Mesenchymal stem cell (in vitro differentiated cells and primary cell): ENCODE data around the gene INPP5A.

Experiments used
- DNase-seq: peaks from one replicate; pipeline ENCODE4 v3.0.0-alpha.2; 2013
- H2AFZ ChIP-seq: one replicate; pipeline ENCODE4 v1.6.1; 2013; ENCODE audit warnings: low read depth, mild to moderate bottlenecking, control low read depth, inconsistent platforms, low read length, moderate library complexity
- H2AK5ac ChIP-seq: 2 replicates; pipeline ENCODE4 v1.6.1; 2013; ENCODE audit warnings: low read length, moderate library complexity, mild to moderate bottlenecking, inconsistent platforms; ENCODE audit not compliant: severe bottlenecking
- H2BK120ac ChIP-seq: one replicate; pipeline ENCODE4 v1.6.1; 2013; ENCODE audit warnings: low read depth, mild to moderate bottlenecking, inconsistent platforms, low read length, moderate library complexity
- H2BK12ac ChIP-seq, 2 experiments: one replicate each; pipeline ENCODE4 v1.6.1; 2013; ENCODE audit warnings: inconsistent platforms in 2 of 2, low read length in 2 of 2, mild to moderate bottlenecking in 2 of 2, moderate library complexity in 2 of 2, control low read depth in 1 of 2
- H2BK15ac ChIP-seq: one replicate; pipeline ENCODE4 v1.6.1; 2013; ENCODE audit warnings: mild to moderate bottlenecking, low read depth, inconsistent platforms; ENCODE audit not compliant: poor library complexity, severe bottlenecking
- H2BK5ac ChIP-seq: 2 replicates; pipeline ENCODE4 v1.6.1; 2013; ENCODE audit warnings: low read depth, mild to moderate bottlenecking, low read length, control low read depth, inconsistent platforms; ENCODE audit not compliant: poor library complexity, severe bottlenecking
- H3K14ac ChIP-seq, 2 experiments: one replicate each; pipeline ENCODE4 v1.6.1; 2013; ENCODE audit warnings: inconsistent platforms in 2 of 2, low read length in 2 of 2, control low read depth in 1 of 2, mild to moderate bottlenecking in 1 of 2, moderate library complexity in 1 of 2
- H3K18ac ChIP-seq, 2 experiments: one replicate each; pipeline ENCODE4 v1.6.1; 2013; ENCODE audit warnings: inconsistent platforms in 2 of 2, low read length in 2 of 2, control low read depth in 1 of 2, low read depth in 1 of 2, mild to moderate bottlenecking in 1 of 2
- H3K23ac ChIP-seq, 2 experiments: one replicate each; pipeline ENCODE4 v1.6.1; 2013; ENCODE audit warnings: inconsistent platforms in 2 of 2, low read length in 2 of 2, mild to moderate bottlenecking in 2 of 2, moderate library complexity in 2 of 2, control low read depth in 1 of 2
- H3K27ac ChIP-seq: 2 replicates; pipeline ENCODE4 v1.5.1; 2013; ENCODE audit warnings: mild to moderate bottlenecking, moderate library complexity, low read length, control low read depth, inconsistent platforms; ENCODE audit not compliant: poor library complexity, severe bottlenecking
- H3K27me3 ChIP-seq, 2 experiments: 2 replicates each; pipeline versions ENCODE4 v1.6.1 to v1.7.0; 2013; ENCODE audit warnings: low read length in 2 of 2, mild to moderate bottlenecking in 2 of 2, moderate library complexity in 2 of 2, control low read depth in 1 of 2, inconsistent platforms in 1 of 2; ENCODE audit not compliant: control insufficient read depth in 1 of 2, insufficient read depth in 1 of 2
- H3K36me3 ChIP-seq, 2 experiments: 2 replicates each; pipeline versions ENCODE4 v1.6.1 to v1.7.0; 2013; ENCODE audit warnings: low read length in 2 of 2, control low read depth in 1 of 2, inconsistent platforms in 1 of 2, low read depth in 1 of 2, mild to moderate bottlenecking in 1 of 2; ENCODE audit not compliant: insufficient read depth in 2 of 2, control insufficient read depth in 1 of 2
- H3K4ac ChIP-seq, 2 experiments: one replicate each; pipeline ENCODE4 v1.6.1; 2013; ENCODE audit warnings: inconsistent platforms in 2 of 2, low read length in 2 of 2, mild to moderate bottlenecking in 2 of 2, moderate library complexity in 2 of 2, control low read depth in 1 of 2, low read depth in 1 of 2
- H3K4me1 ChIP-seq: 2 replicates; pipeline ENCODE4 v1.6.1; 2013; ENCODE audit warnings: low read depth, low read length, control low read depth; ENCODE audit not compliant: control insufficient read depth, insufficient read depth
- H3K4me2 ChIP-seq: 2 replicates; pipeline ENCODE4 v1.6.1; 2013; ENCODE audit warnings: low read length, mild to moderate bottlenecking, inconsistent platforms; ENCODE audit not compliant: poor library complexity, severe bottlenecking
- H3K4me3 ChIP-seq, 2 experiments: 2 replicates each; pipeline versions ENCODE4 v1.5.1 to v1.7.0; 2013; ENCODE audit warnings: low read length in 2 of 2, mild to moderate bottlenecking in 2 of 2, control low read depth in 1 of 2, low read depth in 1 of 2; ENCODE audit not compliant: insufficient read depth in 1 of 2
- H3K79me1 ChIP-seq: replicated peaks from 2 replicates; pipeline ENCODE4 v1.6.1; 2013; ENCODE audit warnings: mild to moderate bottlenecking, control low read depth, low read length, inconsistent platforms; ENCODE audit not compliant: poor library complexity, severe bottlenecking
- H3K9ac ChIP-seq: 2 replicates; pipeline ENCODE4 v1.7.0; 2013; ENCODE audit warnings: mild to moderate bottlenecking, low read length, moderate library complexity
- H3K9me3 ChIP-seq: 2 replicates; pipeline ENCODE4 v1.7.0; 2013; ENCODE audit warnings: mild to moderate bottlenecking, low read length; ENCODE audit not compliant: control insufficient read depth
- H4K8ac ChIP-seq: one replicate; pipeline ENCODE4 v1.6.1; 2013; ENCODE audit warnings: inconsistent platforms, mild to moderate bottlenecking, low read length, moderate library complexity
- H4K91ac ChIP-seq: one replicate; pipeline ENCODE4 v1.6.1; 2013; ENCODE audit warnings: mild to moderate bottlenecking, low read length, inconsistent platforms
- WGBS: methylation state at CpG from one replicate; pipeline ENCODE4 v1.1.7; 2013; ENCODE audit warnings: mixed read lengths; 5-methylcytosine and 5-hydroxymethylcytosine counted together

The INPP5A gene

GRCh38 chr10:132714986-132715775 lies 177.6 kb downstream of the INPP5A start:
- no peak overlapping the region for H3K23ac ChIP-seq
- H3K4me3 ChIP-seq: no peak overlapping the region
- H4K8ac ChIP-seq: no peak overlapping the region
- no peak overlapping the region for H2AFZ ChIP-seq
- 96% methylated on average over 24 of the region's 24 CpGs for WGBS
- no peak overlapping the region for H2BK5ac ChIP-seq
- peaks cover 21% of the 10 kb centered on the region for H3K4me1 ChIP-seq
- no peak overlapping the region for H2BK12ac ChIP-seq
- peaks cover 15 to 58% of the 10 kb centered on the region in 2 experiments for H3K36me3 ChIP-seq
- no peak overlapping the region for H3K27ac ChIP-seq
- no peak overlapping the region for H4K91ac ChIP-seq
- no peak overlapping the region for H2BK120ac ChIP-seq
- H3K18ac ChIP-seq: no peak overlapping the region
- no peak overlapping the region for H3K4me2 ChIP-seq
- no peak overlapping the region for H2BK15ac ChIP-seq
- no peak overlapping the region for H3K14ac ChIP-seq
- H3K4ac ChIP-seq: no peak overlapping the region
- H2AK5ac ChIP-seq: no peak overlapping the region
- no peaks in the 10 kb centered on the region for H3K27me3 ChIP-seq
- DNase-seq: no peak
- H3K9me3 ChIP-seq: no peaks in the 10 kb centered on the region
- peaks cover 3% of the 10 kb centered on the region for H3K79me1 ChIP-seq
- no peak overlapping the region for H3K9ac ChIP-seq

GRCh38 chr10:132715776-132716680 lies 178.4 kb downstream of the INPP5A start:
- peaks cover 13 to 49% of the 10 kb centered on the region in 2 experiments for H3K36me3 ChIP-seq
- no peak overlapping the region for H4K8ac ChIP-seq
- H3K4ac ChIP-seq: no peak overlapping the region
- H2AFZ ChIP-seq: no peak overlapping the region
- H2AK5ac ChIP-seq: no peak overlapping the region
- no peak overlapping the region for H2BK15ac ChIP-seq
- H3K18ac ChIP-seq: no peak overlapping the region
- H2BK120ac ChIP-seq: no peak overlapping the region
- H3K27me3 ChIP-seq: no peaks in the 10 kb centered on the region
- 95% methylated on average over 48 of the region's 48 CpGs for WGBS
- no peak overlapping the region for H2BK5ac ChIP-seq
- peaks cover 21% of the 10 kb centered on the region for H3K4me1 ChIP-seq
- H3K9ac ChIP-seq: no peak overlapping the region
- H3K27ac ChIP-seq: no peak overlapping the region
- H3K23ac ChIP-seq: no peak overlapping the region
- H3K79me1 ChIP-seq: peaks cover 3% of the 10 kb centered on the region
- H3K4me2 ChIP-seq: no peak overlapping the region
- DNase-seq: no peak
- H2BK12ac ChIP-seq: no peak overlapping the region
- H3K14ac ChIP-seq: no peak overlapping the region
- no peak overlapping the region for H3K4me3 ChIP-seq
- no peaks in the 10 kb centered on the region for H3K9me3 ChIP-seq
- H4K91ac ChIP-seq: no peak overlapping the region

- 96% methylated on average over 21 of the region's 27 CpGs for WGBS
- Histone ChIP-seq H3K27ac (no peak overlapping the region), H2AFZ (no peak overlapping the region), H3K4me3 (no peak overlapping the region), H3K18ac (no peak overlapping the region), H2BK5ac (no peak overlapping the region), H3K79me1 (peaks cover 3% of the 10 kb centered on the region), H3K23ac (no peak overlapping the region), H3K4me1 (peaks cover 24% of the 10 kb centered on the region), H2BK120ac (no peak overlapping the region), H3K9me3 (no peaks in the 10 kb centered on the region), H3K4ac (no peak overlapping the region), H3K36me3 (peaks cover 12 to 41% of the 10 kb centered on the region in 2 experiments), H2BK15ac (no peak overlapping the region), H3K9ac (no peak overlapping the region), H3K14ac (no peak overlapping the region), H3K4me2 (no peak overlapping the region), H2BK12ac (no peak overlapping the region), H4K91ac (no peak overlapping the region), H4K8ac (no peak overlapping the region), H3K27me3 (no peaks in the 10 kb centered on the region), H2AK5ac (no peak overlapping the region)
- no peak for DNase-seq
Observed at GRCh38 chr10:132716691-132717490, 179.3 kb downstream of the INPP5A start.
